Renal cortex interstitium (tissue), 11 donors: ENCODE measurements around the gene PLXNA2. TPM values are rescaled to one million over a fixed set of nuclear protein-coding genes. Genes with fewer than 3 reads are reported as not detected.

Source experiments
- DNase-seq, 11 donors: peaks; one replicate each; pipeline ENCODE4 v3.0.0-alpha.2; 2013; ENCODE audit warnings: low read depth in 9 of 11, low spot score in 4 of 11; ENCODE audit errors: extremely low read depth in 1 of 11
- polyA plus RNA-seq, 3 donors: library from polyadenylated mRNA; unstranded; fragments of 120-200 nt; gene quantifications; one replicate each; pipeline ENCODE4 v1.2.1, GENCODE V29; 2013; ENCODE audit not compliant: insufficient read length in 3 of 3

The PLXNA2 gene
- polyA plus RNA-seq, 3 donors = 13.7 to 16.6 (median 16.1) TPM

DNA sequence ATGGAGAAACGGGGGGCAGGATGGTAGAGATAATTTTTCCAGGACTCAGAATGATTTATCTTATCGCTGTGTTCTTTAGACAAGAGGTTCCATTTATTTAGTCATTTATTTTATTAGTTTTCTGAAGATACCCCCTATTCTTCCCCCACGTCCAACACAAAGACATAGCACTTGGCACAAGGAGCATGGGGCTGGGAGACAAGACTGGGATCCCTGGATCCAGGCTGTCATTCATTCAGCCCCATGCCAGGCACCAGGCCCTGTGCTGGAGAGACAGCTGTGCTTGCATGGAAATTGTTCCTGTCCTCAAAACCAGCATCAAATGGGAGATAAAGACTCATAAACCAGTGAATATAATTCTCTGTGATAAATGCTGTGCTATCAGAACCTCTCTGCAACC is 27.1 kb upstream of the PLXNA2 start:
- DNase-seq = no peak

DNA sequence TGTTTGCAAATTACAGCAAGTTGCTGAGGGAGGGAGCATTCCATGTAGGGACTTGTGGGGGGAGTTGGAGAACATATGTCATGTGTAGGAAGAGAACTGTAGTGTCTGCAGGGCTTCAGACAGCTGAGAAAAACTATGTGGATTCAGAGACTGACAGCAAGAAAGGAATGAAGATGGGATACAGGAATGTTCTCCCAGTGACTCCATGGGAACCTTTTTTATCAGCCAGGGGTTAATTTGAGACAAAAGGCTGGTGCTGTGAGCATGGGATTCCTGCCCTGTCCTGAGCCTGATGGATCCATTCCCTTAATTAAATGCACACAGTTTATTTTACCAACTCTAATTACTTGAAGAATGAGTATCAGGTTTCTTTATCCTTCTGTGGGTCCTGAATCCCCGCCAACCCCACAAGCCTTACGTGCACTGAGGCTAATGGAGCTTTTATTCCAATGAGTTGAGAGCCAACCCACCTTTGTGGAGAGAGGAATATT is 26.5 kb upstream of the PLXNA2 start:
- DNase-seq = peak in 1 of 11 donors; percentile 9

DNA sequence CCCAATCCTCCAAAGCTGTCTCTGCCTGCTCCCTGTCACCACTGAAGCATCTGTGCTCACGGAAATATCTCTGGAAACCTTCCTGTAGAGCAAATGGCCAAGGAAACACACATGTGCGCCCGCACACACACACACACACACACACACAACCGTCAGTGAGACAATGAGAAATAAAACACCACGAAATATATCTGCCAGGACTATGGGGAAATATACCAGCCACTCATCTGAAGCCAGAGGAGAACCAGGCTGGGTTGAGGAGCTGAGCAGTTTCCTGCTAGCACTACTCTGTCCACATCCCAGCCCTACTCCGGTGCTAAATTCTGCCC is 25.1 kb upstream of the PLXNA2 start:
- DNase-seq = no peak

DNA sequence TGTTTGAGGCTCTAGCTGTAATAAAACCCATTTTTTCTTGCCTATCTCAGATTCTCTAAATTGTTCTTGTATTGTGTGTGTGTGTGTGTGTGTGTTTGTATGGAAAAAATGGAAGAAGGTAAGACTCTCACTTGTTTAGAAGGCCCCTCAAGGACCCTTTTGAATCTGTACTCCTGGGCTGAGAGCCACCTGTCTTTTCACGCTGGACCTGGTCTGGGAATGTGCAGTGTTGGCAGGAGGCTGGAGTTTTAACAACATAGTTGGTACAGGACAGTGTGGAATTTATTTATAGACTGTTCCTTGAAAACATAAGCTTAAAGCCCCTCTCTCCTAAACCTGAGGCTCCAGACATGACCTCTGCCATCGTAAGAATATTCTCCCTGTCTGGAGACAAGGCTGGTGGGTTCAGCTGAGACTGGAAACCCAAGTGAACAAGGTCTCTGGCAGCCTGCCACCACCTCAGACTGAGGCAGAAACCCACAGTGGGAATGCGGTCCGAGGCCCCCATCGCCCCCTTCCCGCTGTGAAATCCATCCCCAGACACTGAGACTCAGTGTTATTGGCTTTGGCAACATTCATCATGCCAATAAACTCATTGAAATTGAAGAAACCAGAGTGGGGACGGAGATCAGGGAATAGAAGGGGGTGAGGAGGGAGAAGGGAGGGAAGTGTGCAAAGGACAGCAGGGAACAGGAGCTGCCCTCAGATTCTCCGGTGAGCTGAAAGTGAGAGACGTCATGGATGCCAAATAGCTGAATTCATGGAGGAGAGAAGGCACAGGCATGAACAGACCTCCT is 24.6 kb upstream of the PLXNA2 start:
- no peak for DNase-seq

DNA sequence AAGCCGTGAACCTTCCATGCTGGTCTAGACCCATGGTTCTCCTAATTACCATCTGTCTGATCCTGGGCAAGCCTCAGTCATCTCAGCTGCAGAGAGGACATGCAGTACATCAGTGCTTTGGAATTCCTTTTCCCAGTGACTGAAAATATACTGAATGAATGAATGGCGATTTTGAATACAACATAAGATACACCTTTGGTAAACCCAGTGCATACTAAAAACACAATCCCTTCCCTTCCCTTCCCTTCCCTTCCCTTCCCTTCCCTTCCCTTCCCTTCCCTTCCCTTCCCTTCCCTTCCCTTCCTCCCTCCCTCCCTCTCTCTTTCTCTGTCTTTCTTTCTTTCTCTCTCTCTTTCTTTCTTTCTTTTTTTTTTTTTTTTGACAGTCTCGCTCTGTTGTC is 21.3 kb upstream of the PLXNA2 start:
- no peak for DNase-seq

DNA sequence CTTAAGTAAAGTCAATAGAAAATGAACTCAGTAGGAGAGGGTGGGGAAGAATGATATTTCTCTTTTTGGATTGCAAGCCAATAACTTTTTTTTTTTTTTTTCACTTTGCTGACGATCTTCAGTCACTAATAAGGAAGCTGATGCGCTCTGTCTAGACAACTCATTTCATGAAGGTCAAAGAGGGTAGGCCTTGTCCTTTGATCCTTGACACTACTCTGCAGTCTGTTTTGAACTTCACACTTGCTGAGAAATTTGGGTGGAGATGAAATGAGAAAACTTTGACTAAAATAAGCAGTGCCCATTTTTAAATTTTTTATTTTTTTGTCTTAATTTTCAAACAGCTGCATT is 20.9 kb upstream of the PLXNA2 start:
- no peak for DNase-seq

DNA sequence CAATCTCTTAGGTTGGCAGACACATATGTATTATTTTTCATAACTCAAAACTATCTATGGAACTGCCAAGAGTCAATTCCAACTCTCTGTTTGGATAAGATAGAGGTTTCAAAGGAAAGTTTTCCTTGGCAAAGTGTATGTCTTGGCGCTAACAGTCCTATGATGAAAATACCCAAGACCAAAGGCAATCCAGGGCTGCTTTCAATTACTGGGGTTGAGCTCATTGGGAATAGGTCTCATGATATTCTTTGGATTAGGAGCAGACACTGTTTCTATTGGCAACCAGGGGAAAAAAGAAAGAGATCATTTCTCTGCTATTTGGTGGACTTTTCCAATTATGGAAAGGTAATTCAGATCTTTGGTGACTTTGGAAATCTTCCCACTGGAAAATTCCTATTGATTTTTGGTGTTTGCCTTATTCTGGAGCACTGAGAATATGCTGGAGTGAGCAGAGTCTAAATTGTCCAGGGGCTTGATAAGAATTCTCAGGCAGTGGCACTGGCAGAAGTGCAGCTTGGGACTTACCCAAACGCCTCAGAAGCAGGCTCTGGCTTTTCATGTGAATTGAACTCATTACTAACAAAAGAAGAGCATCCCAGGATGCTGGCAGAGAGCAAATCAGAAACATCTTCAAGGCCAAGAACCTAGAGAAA is 20.4 kb upstream of the PLXNA2 start:
- no peak for DNase-seq

DNA sequence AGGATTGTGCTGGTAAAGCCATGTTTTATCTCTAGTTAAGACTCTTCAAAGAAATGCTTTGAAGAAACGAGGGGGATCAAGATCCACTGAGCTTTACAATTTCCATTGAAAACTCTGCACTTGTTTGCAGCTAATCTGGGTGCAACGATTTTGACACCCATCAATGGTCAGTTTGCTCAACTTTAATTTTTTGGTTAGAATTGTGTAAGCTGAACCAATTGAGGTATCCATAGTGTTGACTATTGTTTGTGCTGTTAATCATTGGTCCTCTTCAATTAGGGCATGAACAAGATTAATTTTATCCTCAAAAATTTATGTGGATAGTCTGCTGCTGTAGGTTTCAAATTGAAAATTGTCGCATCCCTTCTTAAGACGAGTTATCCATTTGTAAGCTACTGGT is 17.7 kb upstream of the PLXNA2 start:
- no peak for DNase-seq

DNA sequence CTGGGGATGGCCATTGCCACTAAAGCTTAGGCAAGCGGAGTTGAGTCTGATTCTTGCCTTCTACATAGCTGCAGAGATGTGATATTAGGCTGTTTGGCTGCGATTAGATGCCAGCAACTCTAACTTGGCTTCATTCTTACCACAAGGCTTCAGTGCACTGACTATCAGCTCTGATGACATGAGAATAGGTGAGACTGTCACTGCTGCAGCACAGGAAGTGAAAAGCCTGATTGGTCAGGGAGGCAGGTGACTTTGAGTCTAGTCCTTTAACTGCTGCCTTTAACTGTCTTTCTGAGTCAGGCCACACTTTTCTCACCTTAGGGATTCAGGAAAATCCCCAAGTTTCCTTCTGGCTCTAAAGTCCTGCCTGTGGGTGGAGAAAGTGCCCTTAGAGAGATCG is 14.1 kb upstream of the PLXNA2 start:
- DNase-seq = no peak

DNA sequence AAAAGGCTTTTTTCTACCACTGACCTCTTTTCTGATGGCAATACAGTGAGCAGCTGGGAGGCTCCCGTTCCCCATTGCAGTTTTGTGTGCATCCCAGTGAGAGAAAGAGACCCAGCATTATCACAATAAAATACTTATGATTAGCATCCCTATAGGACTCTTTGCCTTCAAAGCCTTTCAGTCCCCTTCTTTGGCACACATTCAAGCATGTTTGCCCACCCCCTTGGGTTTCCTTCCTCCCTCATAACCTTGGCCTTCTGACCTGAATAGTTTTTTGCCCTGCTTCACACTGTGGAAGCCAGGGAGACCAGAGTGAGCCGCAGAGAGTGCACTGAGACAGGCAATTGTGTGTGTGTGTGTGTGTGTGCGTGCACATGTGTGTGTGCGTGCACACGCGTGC is 13.2 kb upstream of the PLXNA2 start:
- DNase-seq = no peak

DNA sequence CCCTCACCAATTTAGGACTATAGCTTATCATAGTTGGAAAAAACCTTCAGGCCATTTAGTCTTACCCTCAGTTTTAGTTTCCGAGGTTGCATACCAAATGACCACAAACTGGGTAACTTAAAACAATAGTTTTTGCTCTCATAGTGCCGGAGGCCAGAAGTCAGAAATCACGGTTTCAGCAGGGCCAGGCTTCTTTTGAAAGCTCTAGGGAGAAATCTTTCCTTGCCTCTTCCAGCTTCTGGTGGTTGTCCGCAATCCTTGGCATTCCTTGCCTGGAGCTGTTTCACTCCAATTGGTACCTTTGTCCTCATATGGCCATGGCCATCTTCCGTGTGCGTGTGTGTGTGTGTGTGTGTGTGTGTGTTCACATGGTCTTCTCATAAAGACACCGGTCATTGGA is 12.4 kb upstream of the PLXNA2 start:
- DNase-seq = no peak

DNA sequence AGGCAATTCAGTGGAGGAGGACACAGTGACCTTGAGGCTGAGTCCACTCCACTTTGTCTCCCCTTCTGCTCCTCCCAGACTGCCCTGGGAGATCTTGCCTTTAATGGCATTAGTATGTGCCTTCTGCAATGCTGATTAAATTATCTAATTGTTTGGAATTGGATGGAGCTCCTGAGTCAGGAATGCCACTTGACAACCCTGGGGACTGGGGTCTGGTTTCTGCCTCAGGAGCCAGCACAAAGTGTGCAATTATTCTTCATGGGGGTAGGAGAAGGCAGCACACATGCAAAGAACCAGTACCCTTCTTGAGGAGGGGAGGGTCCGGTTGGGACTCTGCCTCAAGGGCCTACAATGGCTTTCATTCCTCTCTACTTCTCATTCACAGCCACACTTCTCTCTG is 11.9 kb upstream of the PLXNA2 start:
- DNase-seq = no peak

DNA sequence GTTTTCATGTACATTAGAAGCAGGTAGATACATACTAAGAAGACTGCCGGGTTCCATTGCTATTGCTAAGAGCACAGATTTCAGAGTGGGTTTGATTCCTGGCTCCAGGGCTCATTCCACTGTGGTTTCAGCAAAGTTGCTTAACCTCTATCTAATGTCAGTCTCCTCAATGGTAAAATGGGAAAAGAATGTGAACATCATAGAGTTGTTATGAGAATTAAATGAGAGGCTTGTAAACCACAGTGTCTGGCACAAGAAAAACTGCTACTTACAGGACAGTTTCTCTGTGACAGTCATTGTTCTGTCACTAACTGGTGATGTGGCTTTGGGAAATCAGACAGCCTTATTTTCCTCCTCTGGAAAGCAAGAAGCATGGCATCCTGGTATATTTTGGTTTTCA is 10.7 kb upstream of the PLXNA2 start:
- no peak for DNase-seq

DNA sequence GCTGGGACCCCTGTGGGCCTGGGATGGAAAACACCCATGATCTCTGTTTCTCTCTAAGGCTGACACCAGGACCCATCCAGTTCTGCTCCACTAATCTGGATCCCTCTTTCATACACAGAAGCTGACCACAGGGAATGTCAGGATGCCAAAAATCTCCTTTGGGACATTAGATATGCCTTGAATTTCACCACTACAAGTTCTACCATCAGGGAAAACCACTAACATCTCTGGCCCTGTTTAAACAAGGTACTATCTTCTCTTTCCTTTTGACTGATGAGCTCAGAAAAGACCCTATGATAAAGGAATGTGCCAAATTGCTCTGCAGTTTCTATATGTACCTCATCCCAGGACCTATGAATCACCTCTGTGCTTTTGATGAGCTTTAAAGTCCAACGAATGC is 10.2 kb upstream of the PLXNA2 start:
- DNase-seq = no peak

DNA sequence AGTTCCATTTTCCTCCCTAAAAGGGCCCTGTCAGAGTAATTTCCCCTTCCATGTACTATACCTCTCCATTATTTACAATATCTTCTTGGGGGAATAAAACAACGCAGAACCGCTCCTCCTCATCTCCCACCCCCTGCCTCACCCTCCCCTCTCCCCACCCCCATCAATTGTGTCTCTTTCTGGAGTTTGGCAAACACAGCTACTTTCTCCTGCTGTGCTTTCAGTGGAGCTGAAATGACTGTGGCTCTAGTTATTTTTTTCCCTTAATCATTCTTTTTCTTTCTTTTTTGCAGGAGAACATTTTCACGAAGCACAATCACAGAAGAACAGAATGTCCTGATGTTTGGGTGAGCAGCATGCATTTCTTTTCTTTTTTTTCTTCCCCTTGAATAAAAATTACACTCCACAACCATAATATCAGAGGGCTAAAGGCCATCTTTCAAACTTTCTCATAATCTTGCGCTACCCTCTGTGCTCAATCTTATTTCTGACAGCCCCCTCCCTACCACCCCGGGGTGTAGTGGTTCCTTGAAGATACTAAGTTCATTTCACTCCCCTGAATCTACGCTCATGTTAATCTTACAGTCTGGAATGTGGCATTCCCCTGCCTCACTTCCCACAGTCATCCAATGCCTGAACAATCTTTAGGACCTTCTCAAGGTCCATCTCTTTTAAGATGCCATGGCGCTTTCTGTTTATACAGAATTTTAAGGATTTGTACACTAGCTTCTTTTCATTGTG is 8.8 kb upstream of the PLXNA2 start:
- no peak for DNase-seq

DNA sequence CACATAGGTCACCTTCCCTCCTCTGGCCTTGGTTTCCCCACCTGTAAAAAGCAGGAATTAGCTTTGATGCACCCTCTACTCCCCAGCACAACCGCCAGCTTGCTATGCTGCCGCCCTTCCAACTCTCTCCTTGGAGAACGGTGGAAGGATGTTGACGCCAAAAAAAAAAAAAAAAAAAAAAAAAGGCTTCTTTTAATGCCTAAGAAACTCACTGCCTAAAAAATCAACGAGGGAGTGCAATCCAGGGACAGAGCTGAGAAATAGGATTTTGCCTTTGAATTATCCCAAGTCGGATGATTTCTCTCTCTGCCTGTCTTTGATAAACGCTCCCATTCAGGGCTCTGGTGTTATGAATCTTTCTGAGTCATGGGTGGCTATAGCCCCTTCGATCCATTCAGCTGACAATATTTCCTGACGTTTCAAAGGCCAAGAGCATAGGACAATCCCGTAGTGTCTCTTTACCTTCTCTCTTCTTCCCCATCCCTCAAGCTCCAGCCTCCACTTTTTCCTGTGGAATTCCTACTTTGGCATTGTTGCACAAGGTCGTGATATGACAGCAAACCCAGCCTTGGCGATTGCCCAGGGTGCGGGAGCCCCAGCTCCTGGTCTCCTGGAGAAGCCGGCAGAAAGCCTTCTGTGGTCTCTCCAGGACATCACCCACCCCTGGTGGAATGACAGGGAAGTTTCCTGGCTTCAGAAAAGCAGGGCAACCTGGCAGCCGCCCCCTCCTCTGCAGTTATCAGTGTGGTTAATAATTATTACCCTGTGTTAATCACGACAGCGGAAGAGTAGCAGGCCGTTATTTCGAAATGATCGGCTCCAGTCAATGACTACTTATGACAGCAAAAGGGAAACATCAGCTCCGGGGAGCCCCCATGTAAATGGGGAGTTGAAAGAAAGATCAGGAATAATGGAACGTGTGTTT is 8.0 kb upstream of the PLXNA2 start:
- DNase-seq = no peak

DNA sequence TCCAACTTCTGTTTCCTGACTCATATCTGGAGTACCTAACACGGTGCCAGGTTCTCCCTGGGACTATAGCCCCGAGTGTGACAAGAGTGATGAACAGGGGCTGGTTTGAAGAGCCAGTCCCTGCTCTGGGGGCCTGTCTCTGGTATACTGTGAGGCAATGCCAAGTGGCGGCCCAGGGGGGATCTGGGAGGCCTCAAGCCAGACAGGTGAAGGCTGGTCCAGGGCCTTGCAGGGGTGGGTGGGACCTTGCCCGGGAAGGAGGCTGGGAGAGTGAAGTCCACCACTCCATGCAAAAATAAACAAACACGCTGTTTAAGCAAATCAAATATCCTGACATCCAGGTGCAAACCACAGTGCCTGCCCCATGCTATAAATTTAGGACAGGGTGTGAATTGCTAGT is 6.8 kb upstream of the PLXNA2 start:
- DNase-seq = no peak

DNA sequence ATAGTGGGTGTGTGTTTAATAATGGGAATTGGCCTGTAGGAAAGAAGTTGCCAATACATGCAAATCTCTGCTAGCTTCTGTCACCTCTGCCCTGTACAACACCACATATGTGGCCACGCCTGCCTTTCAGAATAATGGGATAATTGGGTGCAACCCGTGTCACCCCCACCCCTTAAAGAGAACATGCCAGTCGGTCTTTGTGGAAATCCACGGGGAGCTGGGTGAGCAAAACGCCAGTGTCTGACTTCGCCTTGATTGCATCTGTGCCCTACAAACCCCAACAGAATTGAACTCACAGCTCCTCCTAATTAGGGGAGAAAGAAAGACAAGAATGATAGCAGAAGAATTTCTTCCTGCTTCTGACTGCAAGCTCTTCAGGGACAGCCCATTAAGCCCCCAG is 6.4 kb upstream of the PLXNA2 start:
- DNase-seq = no peak

DNA sequence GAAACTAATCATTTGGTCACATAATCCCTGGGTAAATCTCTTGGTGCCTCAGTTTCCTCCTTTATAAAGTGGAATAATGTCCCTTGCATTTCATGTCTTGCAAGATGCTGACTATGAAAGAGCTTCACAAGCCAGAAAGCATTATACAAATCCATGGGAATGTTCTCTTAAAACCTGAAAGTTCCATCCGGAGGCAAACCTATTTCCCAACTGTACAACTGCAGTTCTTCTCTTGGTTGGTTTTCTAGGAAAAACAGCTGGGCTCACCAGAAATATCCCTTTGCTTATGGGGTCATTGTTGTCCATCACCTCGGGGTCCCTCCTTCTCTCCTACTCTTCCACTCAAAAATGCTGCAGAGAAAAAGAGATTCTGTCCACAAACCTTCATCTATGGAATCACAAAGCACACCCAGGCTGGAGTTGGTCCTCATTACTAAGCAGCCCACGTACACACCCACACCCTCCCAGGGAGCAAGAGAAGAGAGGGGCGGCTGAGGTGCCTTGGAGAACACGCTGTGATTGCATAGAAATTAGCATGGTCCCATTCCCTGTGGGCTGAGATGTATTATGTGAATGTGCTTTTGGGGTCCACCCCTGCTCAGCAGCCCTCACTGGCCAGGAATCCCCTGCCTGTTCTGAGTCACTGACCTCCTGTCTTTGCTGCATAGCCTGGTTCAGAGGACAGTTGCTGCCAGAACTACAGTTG is 5.0 kb upstream of the PLXNA2 start:
- no peak for DNase-seq
